ENCODE results near the gene KCNK5.

DNA sequence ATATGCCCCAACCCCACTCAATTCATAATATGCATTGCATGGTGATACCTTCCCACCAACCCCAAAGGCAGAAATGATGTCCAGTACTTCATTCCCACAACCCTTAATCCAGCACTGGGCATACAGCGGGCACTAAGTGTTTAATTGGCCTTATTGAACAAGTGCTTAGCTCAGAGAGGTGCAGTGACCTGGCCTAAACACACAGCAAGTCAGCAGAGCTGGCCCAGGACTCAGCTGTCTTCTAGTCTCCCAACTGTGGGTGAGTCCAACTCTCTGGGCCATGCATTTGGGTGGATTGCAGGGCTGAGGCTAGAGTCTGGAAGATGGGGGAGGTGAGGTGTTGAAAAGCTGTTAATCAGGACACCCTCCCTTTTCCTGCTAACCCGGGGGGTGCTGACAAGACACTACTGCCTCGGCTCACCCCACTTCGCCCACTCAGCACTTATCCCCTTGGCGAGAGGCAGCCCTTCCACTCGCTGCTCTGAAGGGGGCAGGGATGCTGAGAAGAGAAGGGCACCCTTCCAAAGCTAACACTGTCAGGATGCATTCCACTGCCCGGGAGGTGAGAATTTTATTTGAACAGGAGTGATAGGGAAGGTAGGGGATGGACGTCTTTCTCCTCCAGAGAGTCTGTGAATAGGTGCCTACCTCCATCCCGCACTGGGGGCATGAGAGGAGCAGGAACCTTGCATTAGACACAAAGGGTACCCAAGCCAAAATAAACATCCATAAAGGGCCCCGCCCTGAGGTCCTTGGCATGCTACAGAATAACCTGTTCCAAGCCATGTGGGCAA lies 14.2 kb downstream of the KCNK5 start:
- TF ChIP-seq POLR2AphosphoS5 (IDR thresholded peaks at IDR 0.05; ENCODE audit: borderline replicate concordance, low read depth, low read length) (no peak), EZH2 (IDR thresholded peaks at IDR 0.05) (no peak), FOXP2 (optimal IDR thresholded peaks at IDR 0.05; ENCODE audit: control extremely low read depth, extremely low read length, insufficient read depth) (no peak)
